ENCODE results near the gene PTPRA. TPM values are rescaled to one million over a fixed set of nuclear protein-coding genes. Genes with fewer than 3 reads are reported as not detected.

The PTPRA gene
- total RNA-seq, 1 experiment from 2014 or later = 45.2 TPM

DNA sequence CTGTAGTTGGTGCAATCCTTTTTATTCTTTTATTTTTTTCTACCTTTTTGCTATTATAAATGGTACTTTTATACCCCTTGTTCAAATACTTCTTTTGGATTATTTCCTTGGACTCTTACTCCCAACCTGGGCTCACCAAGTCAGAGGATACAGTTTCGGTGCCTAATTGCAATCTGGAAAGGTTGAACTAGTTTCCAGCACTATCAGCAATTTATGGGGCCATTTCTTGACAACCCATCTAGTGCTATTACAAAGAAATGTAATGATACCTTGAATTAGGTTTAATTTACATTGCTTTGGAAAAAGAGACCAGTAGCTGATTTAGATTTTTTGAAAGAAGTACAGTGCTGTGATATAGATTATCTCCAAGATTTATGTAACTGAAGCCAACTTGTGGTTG lies 5.2 kb downstream of the PTPRA start:
- H3K36me3 Mint-ChIP-seq (ENCODE audit: insufficient read depth in 1 of 3, low read depth in 3 of 3) = peaks cover 2 to 19% (median 12%) of the 10 kb centered on the region in 3 experiments; a peak in 6 of 7 replicates
- Histone ChIP-seq H3T11ph (ENCODE audit: low read length) (no peak overlapping the region), H3K56ac (ENCODE audit: insufficient read length, low read depth, low read length) (no peak overlapping the region), H4K20me1 (ENCODE audit: control insufficient read depth, insufficient read depth, insufficient read length) (no peaks in the 10 kb centered on the region), H3K18ac (ENCODE audit: insufficient read length, low read depth, low read length) (no peak overlapping the region), H3K23ac (ENCODE audit: insufficient read length, low read depth, low read length) (no peak overlapping the region), H3K9ac (ENCODE audit: extremely low read depth, insufficient read length, low read length) (no peak overlapping the region), H2BK5ac (ENCODE audit: insufficient read length, low read length) (no peak overlapping the region), H3K14ac (ENCODE audit: insufficient read depth, low read length) (no peak overlapping the region), H2BK20ac (ENCODE audit: low read depth, low read length, poor library complexity, severe bottlenecking) (no peak overlapping the region), H3K9me3 (ENCODE audit: control insufficient read depth, low read depth, low read length) (no peaks in the 10 kb centered on the region), H3K4ac (ENCODE audit: low read depth, low read length) (no peak overlapping the region), H3K4me2 (ENCODE audit: insufficient read depth, insufficient read length, low read length) (no peak overlapping the region), H3K27ac (ENCODE audit: insufficient read length, low read depth, low read length) (no peak overlapping the region), H2BK15ac (ENCODE audit: low read depth, low read length) (no peak overlapping the region), H3K79me2 (ENCODE audit: insufficient read depth, low read length) (peaks cover 3% of the 10 kb centered on the region; the same call in 1 of the 2 replicates), H4K5ac (ENCODE audit: insufficient read length, low read depth, low read length) (no peak overlapping the region), H3K27me3 (ENCODE audit: insufficient read depth, low read length) (no peaks in the 10 kb centered on the region), H3K79me1 (ENCODE audit: insufficient read depth, low read depth, low read length, poor library complexity, severe bottlenecking) (peaks cover 11% of the 10 kb centered on the region), H2AK5ac (ENCODE audit: insufficient read length, low read length) (no peak overlapping the region), H4K8ac (replicated peaks; ENCODE audit: insufficient read length, low read depth, low read length) (no peak overlapping the region), H3K23me2 (ENCODE audit: insufficient read length, low read depth, low read length, poor library complexity, severe bottlenecking) (peaks cover 7% of the 10 kb centered on the region), H4K91ac (ENCODE audit: insufficient read length, low read depth, low read length) (no peak overlapping the region), H2AFZ (ENCODE audit: low read length) (no peak overlapping the region), H3K4me1 (ENCODE audit: insufficient read depth, low read length) (0 out of 2 replicates have a peak, but pooled peaks cover 3% of the 10 kb centered on the region), H2BK12ac (ENCODE audit: insufficient read length, low read depth, low read length) (no peak overlapping the region), H2BK120ac (ENCODE audit: low read depth, low read length, poor library complexity, severe bottlenecking) (no peak overlapping the region)
- peak overlapping the region in 1 of 3 experiments; percentile 55; a peak in 1 of 7 replicates for H3K27ac Mint-ChIP-seq
- TF ChIP-seq, protein P1, sequence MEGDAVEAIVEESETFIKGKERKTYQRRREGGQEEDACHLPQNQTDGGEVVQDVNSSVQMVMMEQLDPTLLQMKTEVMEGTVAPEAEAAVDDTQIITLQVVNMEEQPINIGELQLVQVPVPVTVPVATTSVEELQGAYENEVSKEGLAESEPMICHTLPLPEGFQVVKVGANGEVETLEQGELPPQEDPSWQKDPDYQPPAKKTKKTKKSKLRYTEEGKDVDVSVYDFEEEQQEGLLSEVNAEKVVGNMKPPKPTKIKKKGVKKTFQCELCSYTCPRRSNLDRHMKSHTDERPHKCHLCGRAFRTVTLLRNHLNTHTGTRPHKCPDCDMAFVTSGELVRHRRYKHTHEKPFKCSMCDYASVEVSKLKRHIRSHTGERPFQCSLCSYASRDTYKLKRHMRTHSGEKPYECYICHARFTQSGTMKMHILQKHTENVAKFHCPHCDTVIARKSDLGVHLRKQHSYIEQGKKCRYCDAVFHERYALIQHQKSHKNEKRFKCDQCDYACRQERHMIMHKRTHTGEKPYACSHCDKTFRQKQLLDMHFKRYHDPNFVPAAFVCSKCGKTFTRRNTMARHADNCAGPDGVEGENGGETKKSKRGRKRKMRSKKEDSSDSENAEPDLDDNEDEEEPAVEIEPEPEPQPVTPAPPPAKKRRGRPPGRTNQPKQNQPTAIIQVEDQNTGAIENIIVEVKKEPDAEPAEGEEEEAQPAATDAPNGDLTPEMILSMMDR (conservative IDR thresholded peaks at IDR 0.05) = no peak
- WGBS (ENCODE audit: extremely low coverage, insufficient read length, low lambda C conversion rate) = no CpG with 5 or more reads among the region's 1 CpG
- no peak overlapping the region for H3K4me3 Mint-ChIP-seq
- H3K4me1 Mint-ChIP-seq = peaks cover 24 to 29% of the 10 kb centered on the region in 2 experiments
- DNase-seq = no peak
- no peaks in the 10 kb centered on the region for H3K27me3 Mint-ChIP-seq (ENCODE audit: low read depth)
- no peaks in the 10 kb centered on the region for H3K9me3 Mint-ChIP-seq
